HepG2 (cell line): Measurements from ENCODE around the gene KRTAP12-4. TPM values are rescaled to one million over a fixed set of nuclear protein-coding genes. Genes with fewer than 3 reads are reported as not detected.

Experiments
- ATAC-seq: fragments of 200-7000 bp; cut with Tn5 transposase; 3 replicates; pipeline ENCODE4 v1.9.1; 2020; ENCODE audit warnings: mild to moderate bottlenecking, moderate library complexity
- BruUV-seq: library from RNA; stranded (reverse); fragments of 400-500 nt; replicated peaks from 2 replicates; lab custom pipeline; 2021; lab: Mats Ljungman, UMichigan
- CTCF ChIA-PET: fragments of 300-600 bp; formaldehyde crosslinking; extraction: SDS; loops from one replicate; lab custom pipeline; 2021; ENCODE audit warnings: low total read pairs, inconsistent platforms, low intra/inter-chr PET ratio; lab: Yijun Ruan, JAX
- POLR2A ChIA-PET: fragments of 350-600 bp; sonication (Branson Sonifier 250); formaldehyde crosslinking; loops from one replicate; lab custom pipeline; 2020; ENCODE audit warnings: antibody characterized with exemption, inconsistent platforms; lab: Yijun Ruan, JAX
- DNase-seq: peaks from one replicate; pipeline ENCODE4 v3.0.0-alpha.2; 2015; ENCODE audit warnings: low spot score
- FAIRE-seq: peaks from 3 replicates; lab custom pipeline; 2011; peaks lifted over from hg19 to GRCh38; lab: Jason Lieb, UNC
- H2AFZ ChIP-seq: one replicate; pipeline ENCODE4 v1.6.1; 2011; ENCODE audit warnings: low read length, inconsistent platforms
- H3K27ac ChIP-seq: fragments of 300-600 bp; 3 replicates; pipeline ENCODE4 v1.8.0; 2011; ENCODE audit warnings: mixed run types, mild to moderate bottlenecking, mixed read lengths, low read length, inconsistent platforms; ENCODE audit not compliant: insufficient read depth; ENCODE audit errors: extremely low read length
- H3K27me3 ChIP-seq, 2 experiments: fragments of 200-600 bp in 1 of 2; 2 replicates in 1 of 2; 3 replicates in 1 of 2; pipeline versions ENCODE4 v1.6.0 to v1.8.0; 2011; ENCODE audit warnings: low read length in 2 of 2, mild to moderate bottlenecking in 2 of 2, moderate library complexity in 2 of 2, inconsistent platforms in 1 of 2; ENCODE audit not compliant: insufficient read depth in 2 of 2, control insufficient read depth in 1 of 2
- H3K36me3 ChIP-seq, 2 experiments: fragments of 200-600 bp in 1 of 2; replicated peaks in 1 of 2; 2 replicates in 1 of 2; 3 replicates in 1 of 2; pipeline versions ENCODE4 v1.5.1 to v1.8.0; 2011; ENCODE audit warnings: low read length in 2 of 2, inconsistent platforms in 1 of 2; ENCODE audit not compliant: insufficient read depth in 2 of 2, control insufficient read depth in 1 of 2
- H3K4me1 ChIP-seq: 2 replicates; pipeline ENCODE4 v1.5.1; 2012; ENCODE audit warnings: low read length, inconsistent platforms; ENCODE audit not compliant: insufficient read depth
- H3K4me2 ChIP-seq: 2 replicates; pipeline ENCODE4 v1.6.0; 2011; ENCODE audit warnings: low read depth, low read length, inconsistent platforms
- H3K4me3 ChIP-seq, 3 experiments: fragments of 200-600 bp in 1 of 3; sonication (generic), shearing (Covaris generic) in 1 of 3; replicated peaks in 1 of 3; 2 replicates each; pipeline ENCODE4 v1.5.1; 2011 to 2016; ENCODE audit warnings: low read length in 3 of 3, inconsistent platforms in 2 of 3, low read depth in 2 of 3, mild to moderate bottlenecking in 2 of 3, control low read depth in 1 of 3, mixed read lengths in 1 of 3; ENCODE audit not compliant: insufficient read depth in 1 of 3
- H3K79me2 ChIP-seq: one replicate; pipeline ENCODE4 v1.6.1; 2011; ENCODE audit warnings: low read length, inconsistent platforms; ENCODE audit not compliant: insufficient read depth
- H3K9ac ChIP-seq: 2 replicates; pipeline ENCODE4 v1.6.0; 2011; ENCODE audit warnings: mild to moderate bottlenecking, low read depth, low read length, inconsistent platforms; ENCODE audit not compliant: insufficient read depth
- H3K9me3 ChIP-seq: 2 replicates; pipeline ENCODE4 v1.5.1; 2012; ENCODE audit warnings: mild to moderate bottlenecking, low read length
- H4K20me1 ChIP-seq: 2 replicates; pipeline ENCODE4 v1.6.0; 2011; ENCODE audit warnings: inconsistent platforms, mild to moderate bottlenecking, low read length, moderate library complexity; ENCODE audit not compliant: insufficient read depth
- ATF7-NPFF ChIP-seq: sonication (generic); formaldehyde crosslinking; IDR thresholded peaks from 2 replicates; pipeline ENCODE4 v1.8.1; 2023; ENCODE audit warnings: mild to moderate bottlenecking, low read depth, missing genetic modification reagents, moderate library complexity
- RNF2 ChIP-seq: fragments of 450-650 bp; conservative IDR thresholded peaks from 2 replicates; pipeline ENCODE4 v1.6.1; 2016; ENCODE audit warnings: low read depth
- ZC3H4 ChIP-seq: sonication (generic); formaldehyde crosslinking; IDR thresholded peaks from 2 replicates; pipeline ENCODE4 v1.4.0; 2020; ENCODE audit warnings: missing genetic modification reagents, borderline replicate concordance
- ZNF263 ChIP-seq: sonication (generic); formaldehyde crosslinking; IDR thresholded peaks from 2 replicates; pipeline ENCODE4 v1.4.0; 2020; ENCODE audit warnings: missing genetic modification reagents
- WGBS: methylation state at CpG from one replicate; pipeline ENCODE4 v1.1.6; 2017; ENCODE audit warnings: low lambda C conversion rate; 5-methylcytosine and 5-hydroxymethylcytosine counted together
- in situ Hi-C: cut with HindIII; loops from 2 replicates; pipeline ENCODE4 v1.10.0; 2017; ENCODE audit warnings: low pct_unique_long_range_greater_than_20kb; ENCODE audit not compliant: extremely low pct_ligation_motif_present
- intact Hi-C: fragments of 100-400 bp; cut with micrococcal nuclease; formaldehyde crosslinking; loops from one replicate; pipeline ENCODE4 v1.10.0; 2022; ENCODE audit not compliant: unreplicated experiment
- polyA plus RNA-seq, 8 experiments: library from polyadenylated mRNA; depleted of rRNA in 3 of 8; stranded (reverse) in 7 of 8; unstranded in 1 of 8; fragments of >200 nt; fragmentation: Illumina TruSeq in 4 of 8; extraction: Trizol in 4 of 8; gene quantifications; 2 replicates each; pipeline versions ENCODE4 v1.2.1 to v1.2.3, GENCODE V29; 2011 to 2016; ENCODE audit warnings: low read depth in 4 of 8, missing spikeins in 1 of 8, mixed read lengths in 1 of 8; ENCODE audit not compliant: insufficient read depth in 1 of 8
- total RNA-seq, 5 experiments: library from RNA; depleted of rRNA; stranded (reverse); fragments of >200 nt; fragmentation: Illumina TruSeq; extraction: Trizol; gene quantifications; 2 replicates each; pipeline ENCODE4 v1.2.3, GENCODE V29; 2016; ENCODE audit warnings: low read depth in 1 of 5
- TF ChIP-seq, protein P1 (sequence below): sonication (generic); formaldehyde crosslinking; conservative IDR thresholded peaks from 2 replicates; pipeline ENCODE4 v1.4.0; 2020; ENCODE audit warnings: missing genetic modification reagents
- TF ChIP-seq, protein P2 (sequence below): sonication (generic); formaldehyde crosslinking; IDR thresholded peaks from 2 replicates; pipeline ENCODE4 v1.5.0; 2020; ENCODE audit warnings: mild to moderate bottlenecking, missing genetic modification reagents
- TF ChIP-seq, protein P3 (sequence below): sonication (generic); formaldehyde crosslinking; IDR thresholded peaks from 2 replicates; pipeline ENCODE4 v1.4.0; 2020; ENCODE audit warnings: missing genetic modification reagents; ENCODE audit errors: not compliant biosample characterization

KRTAP12-4 gene
- total and polyA plus RNA-seq, 2 of the 13 experiments (the other 11 are each of a cell fraction or from before 2014, with no cell fraction given) = not detected

DNA sequence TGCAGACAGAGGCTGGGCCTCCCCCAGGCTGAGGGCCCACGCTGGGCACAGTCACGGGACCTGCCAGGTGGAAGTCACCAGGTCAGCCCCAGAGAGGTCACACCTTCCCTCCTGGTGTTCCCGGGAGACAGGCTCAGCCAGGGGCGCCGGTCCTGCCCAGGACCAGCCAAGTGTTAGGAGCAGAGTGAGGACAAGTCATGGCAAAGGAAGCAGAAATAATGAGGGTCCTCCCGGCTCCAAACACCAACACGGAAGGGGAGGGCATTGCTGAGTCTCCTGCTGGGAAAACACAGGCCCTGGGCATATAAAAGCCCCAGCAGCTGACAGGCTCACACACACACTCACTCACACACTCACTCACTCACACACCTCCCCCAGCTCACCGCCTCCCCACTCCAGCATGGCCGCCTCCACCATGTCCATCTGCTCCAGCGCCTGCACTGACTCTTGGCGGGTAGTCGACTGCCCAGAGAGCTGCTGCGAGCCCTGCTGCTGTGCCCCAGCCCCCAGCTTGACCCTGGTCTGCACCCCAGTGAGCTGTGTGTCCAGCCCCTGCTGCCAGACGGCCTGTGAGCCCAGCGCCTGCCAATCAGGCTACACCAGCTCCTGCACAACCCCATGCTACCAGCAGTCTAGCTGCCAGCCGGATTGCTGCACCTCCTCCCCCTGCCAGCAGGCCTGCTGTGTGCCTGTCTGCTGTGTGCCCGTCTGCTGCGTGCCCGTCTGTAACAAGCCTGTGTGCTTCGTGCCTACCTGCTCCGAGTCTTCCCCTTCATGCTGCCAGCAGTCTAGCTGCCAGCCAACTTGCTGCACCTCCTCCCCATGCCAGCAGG, 17.2 kb downstream of the KRTAP12-4 start, which contains the start of gene KRTAP10-10:
KRTAP10-10 (plus strand) TSS at position 339 of the 833 bp plus-strand sequence; CDS start at position 401, 62 bp downstream.
- POLR2A ChIA-PET = no interaction called here
- WGBS = 22% methylated on average over 7 of the region's 21 CpGs
- Histone ChIP-seq H3K36me3 (no peaks in the 10 kb centered on the region), H2AFZ (no peak within 1 kb of the TSS), H4K20me1 (no peaks in the 10 kb centered on the region), H3K9ac (no peak within 1 kb of the TSS), H3K4me1 (no peaks in the 10 kb centered on the region), H3K27ac (no peak within 1 kb of the TSS), H3K4me2 (no peak within 1 kb of the TSS), H3K9me3 (peaks cover 3% of the 10 kb centered on the region; the same call in 1 of the 2 replicates), H3K27me3 (peaks cover 1 to 6% of the 10 kb centered on the region in 2 experiments; a peak in 2 of 5 replicates), H3K79me2 (no peaks in the 10 kb centered on the region), H3K4me3 (no peak within 1 kb of the TSS)
- in situ Hi-C loops (no loop called here), intact Hi-C loops (loop anchor here (10.0 kb wide), 1 partner anchor 58 kb away; the partner anchor contains the start of gene KRTAP10-12)
- BruUV-seq = no TSS peak
- CTCF ChIA-PET = no interaction called here
- TF ChIP-seq ZNF263 (CRISPR knock-in tag) = no peak
- TF ChIP-seq RNF2 = no peak
- DNase-seq (no peak), ATAC-seq (peak; percentile 31; the same call in 2 of the 3 replicates), FAIRE-seq (no peak)

DNA sequence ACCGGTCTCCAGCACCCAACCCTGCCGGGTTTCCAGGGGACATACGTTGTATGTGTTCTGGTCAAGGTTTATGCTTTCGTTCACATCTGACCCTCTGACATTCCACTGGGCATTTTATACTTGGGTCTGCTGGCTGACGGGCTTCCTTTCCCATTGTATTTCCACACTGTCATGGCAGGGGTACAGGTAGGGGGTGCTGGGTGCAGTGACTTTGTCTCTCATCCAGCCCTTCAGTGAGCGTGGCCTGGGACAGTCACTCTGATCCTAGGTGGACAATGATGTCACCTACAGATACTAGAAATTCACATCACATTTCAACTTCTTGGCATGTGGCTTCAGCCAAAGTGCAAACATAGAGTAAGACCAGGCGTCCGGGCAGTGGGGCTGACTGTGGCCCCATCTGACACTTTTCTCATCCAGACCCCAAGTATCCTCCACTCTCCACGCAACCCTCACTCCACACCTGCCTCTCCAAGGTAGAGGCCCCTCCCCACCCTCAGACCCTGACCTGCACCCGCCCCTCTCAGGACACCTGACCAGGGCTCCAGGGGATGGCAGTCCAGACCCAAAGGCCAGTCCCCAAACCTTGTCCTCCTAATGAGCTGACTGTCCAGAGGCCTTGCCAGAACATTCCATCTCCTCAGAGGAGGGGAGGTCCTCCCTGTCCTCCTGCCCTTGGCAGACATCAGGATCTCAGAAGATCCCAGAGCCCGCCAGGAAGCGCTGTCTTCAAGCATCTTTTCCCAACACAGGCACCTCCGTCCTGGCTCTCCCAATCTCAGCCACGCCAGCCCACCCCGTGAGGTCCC, 18.0 kb downstream of the KRTAP12-4 start:
- Histone ChIP-seq H3K4me3 (no peak overlapping the region), H3K79me2 (no peaks in the 10 kb centered on the region), H3K36me3 (no peaks in the 10 kb centered on the region), H3K27me3 (peaks cover 1 to 6% of the 10 kb centered on the region in 2 experiments; a peak in 2 of 5 replicates), H4K20me1 (no peaks in the 10 kb centered on the region), H3K27ac (no peak overlapping the region), H3K9me3 (peaks cover 11% of the 10 kb centered on the region; the same call in 1 of the 2 replicates), H2AFZ (no peak overlapping the region), H3K4me1 (no peaks in the 10 kb centered on the region), H3K4me2 (no peak overlapping the region), H3K9ac (no peak overlapping the region)
- ChIA-PET POLR2A (no interaction called here), CTCF (no interaction called here)
- 58% methylated on average over 15 of the region's 15 CpGs for WGBS
- FAIRE-seq = no peak
- intact Hi-C loops = loop anchor here (10.0 kb wide), 1 partner anchor 58 kb away; the partner anchor contains the start of gene KRTAP10-12
- DNase-seq = no peak
- no peak for ATAC-seq
- BruUV-seq = no TSS peak
- in situ Hi-C loops = no loop called here
- TF ChIP-seq, protein P1, sequence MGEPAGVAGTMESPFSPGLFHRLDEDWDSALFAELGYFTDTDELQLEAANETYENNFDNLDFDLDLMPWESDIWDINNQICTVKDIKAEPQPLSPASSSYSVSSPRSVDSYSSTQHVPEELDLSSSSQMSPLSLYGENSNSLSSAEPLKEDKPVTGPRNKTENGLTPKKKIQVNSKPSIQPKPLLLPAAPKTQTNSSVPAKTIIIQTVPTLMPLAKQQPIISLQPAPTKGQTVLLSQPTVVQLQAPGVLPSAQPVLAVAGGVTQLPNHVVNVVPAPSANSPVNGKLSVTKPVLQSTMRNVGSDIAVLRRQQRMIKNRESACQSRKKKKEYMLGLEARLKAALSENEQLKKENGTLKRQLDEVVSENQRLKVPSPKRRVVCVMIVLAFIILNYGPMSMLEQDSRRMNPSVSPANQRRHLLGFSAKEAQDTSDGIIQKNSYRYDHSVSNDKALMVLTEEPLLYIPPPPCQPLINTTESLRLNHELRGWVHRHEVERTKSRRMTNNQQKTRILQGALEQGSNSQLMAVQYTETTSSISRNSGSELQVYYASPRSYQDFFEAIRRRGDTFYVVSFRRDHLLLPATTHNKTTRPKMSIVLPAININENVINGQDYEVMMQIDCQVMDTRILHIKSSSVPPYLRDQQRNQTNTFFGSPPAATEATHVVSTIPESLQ = no peak
- TF ChIP-seq, protein P2, sequence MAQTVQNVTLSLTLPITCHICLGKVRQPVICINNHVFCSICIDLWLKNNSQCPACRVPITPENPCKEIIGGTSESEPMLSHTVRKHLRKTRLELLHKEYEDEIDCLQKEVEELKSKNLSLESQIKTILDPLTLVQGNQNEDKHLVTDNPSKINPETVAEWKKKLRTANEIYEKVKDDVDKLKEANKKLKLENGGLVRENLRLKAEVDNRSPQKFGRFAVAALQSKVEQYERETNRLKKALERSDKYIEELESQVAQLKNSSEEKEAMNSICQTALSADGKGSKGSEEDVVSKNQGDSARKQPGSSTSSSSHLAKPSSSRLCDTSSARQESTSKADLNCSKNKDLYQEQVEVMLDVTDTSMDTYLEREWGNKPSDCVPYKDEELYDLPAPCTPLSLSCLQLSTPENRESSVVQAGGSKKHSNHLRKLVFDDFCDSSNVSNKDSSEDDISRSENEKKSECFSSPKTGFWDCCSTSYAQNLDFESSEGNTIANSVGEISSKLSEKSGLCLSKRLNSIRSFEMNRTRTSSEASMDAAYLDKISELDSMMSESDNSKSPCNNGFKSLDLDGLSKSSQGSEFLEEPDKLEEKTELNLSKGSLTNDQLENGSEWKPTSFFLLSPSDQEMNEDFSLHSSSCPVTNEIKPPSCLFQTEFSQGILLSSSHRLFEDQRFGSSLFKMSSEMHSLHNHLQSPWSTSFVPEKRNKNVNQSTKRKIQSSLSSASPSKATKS = no peak
- TF ChIP-seq, protein P3, sequence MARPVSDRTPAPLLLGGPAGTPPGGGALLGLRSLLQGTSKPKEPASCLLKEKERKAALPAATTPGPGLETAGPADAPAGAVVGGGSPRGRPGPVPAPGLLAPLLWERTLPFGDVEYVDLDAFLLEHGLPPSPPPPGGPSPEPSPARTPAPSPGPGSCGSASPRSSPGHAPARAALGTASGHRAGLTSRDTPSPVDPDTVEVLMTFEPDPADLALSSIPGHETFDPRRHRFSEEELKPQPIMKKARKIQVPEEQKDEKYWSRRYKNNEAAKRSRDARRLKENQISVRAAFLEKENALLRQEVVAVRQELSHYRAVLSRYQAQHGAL (CRISPR knock-in tag) = no peak
- no peak for TF ChIP-seq ATF7-NPFF (CRISPR knock-in tag)
- TF ChIP-seq ZC3H4 = no peak
